Activated CD4-positive, alpha-beta memory T cell treated with anti-CD3 and anti-CD28 coated beads for 36 hours (primary cell): Measurements from ENCODE around the gene CLEC7A. TPM values are rescaled to one million over a fixed set of nuclear protein-coding genes. Genes with fewer than 3 reads are reported as not detected.

Experiments
- CTCF ChIA-PET: fragments of 350-600 bp; sonication (Branson Sonifier 250); formaldehyde crosslinking; loops from one replicate; lab custom pipeline; 2021; ENCODE audit warnings: antibody characterized with exemption, inconsistent platforms; lab: Charles Lee
- POLR2A ChIA-PET: fragments of 350-600 bp; sonication (Branson Sonifier 250); formaldehyde crosslinking; loops from one replicate; lab custom pipeline; 2021; ENCODE audit warnings: antibody characterized with exemption; lab: Charles Lee
- DNase-seq: peaks from one replicate; pipeline ENCODE4 v3.0.0-alpha.2; 2020
- H3K27ac Mint-ChIP-seq: one replicate; pipeline ENCODE4 v1.8.0; 2021; ENCODE audit warnings: mixed read lengths
- H3K27me3 Mint-ChIP-seq: one replicate; pipeline ENCODE4 v1.8.0; 2021; ENCODE audit warnings: mixed read lengths
- H3K36me3 Mint-ChIP-seq: one replicate; pipeline ENCODE4 v1.8.0; 2021; ENCODE audit warnings: mixed read lengths
- H3K4me1 Mint-ChIP-seq: one replicate; pipeline ENCODE4 v1.8.0; 2021; ENCODE audit warnings: low read depth, mixed read lengths
- H3K4me3 Mint-ChIP-seq: one replicate; pipeline ENCODE4 v1.8.0; 2021; ENCODE audit warnings: mild to moderate bottlenecking, mixed read lengths
- H3K9me3 Mint-ChIP-seq: one replicate; pipeline ENCODE4 v1.8.0; 2021; ENCODE audit warnings: mixed read lengths
- intact Hi-C: fragments of 100-400 bp; cut with micrococcal nuclease; formaldehyde crosslinking; loops from one replicate; pipeline ENCODE4 v1.15.1; 2023
- total RNA-seq, 2 experiments: library from RNA; stranded (reverse); gene quantifications; one replicate each; pipeline ENCODE4 v1.2.3, GENCODE V29; 2021

Gene CLEC7A
- total RNA-seq = not detected

DNA sequence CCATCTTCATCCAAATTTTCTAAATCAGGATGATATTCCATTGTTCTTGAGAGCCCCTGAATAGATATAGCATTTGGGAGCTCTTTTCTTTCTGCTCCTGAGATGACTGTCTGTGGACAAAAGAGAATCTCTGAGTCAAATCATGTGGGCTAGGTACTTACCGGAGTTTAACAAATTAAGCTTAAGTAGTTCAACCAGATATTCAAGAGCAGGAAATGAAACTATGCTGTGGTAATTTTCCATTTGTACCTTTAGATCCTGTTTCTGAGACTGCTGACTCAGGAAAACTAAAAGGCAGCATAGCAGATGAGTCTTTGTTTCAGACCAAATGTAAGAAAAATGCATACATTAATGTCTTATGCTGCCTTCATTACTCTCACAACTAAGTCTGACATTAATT, at the start of gene CLEC7A:
TSS of gene CLEC7A (minus strand) at position 158 of the 400 bp plus-strand sequence. CDS start at position 41, 117 bp downstream.
- peaks cover 6% of the 10 kb centered on the region for H3K27me3 Mint-ChIP-seq
- H3K9me3 Mint-ChIP-seq = no peaks in the 10 kb centered on the region
- H3K4me1 Mint-ChIP-seq = peaks cover 16% of the 10 kb centered on the region
- H3K4me3 Mint-ChIP-seq = no peak within 1 kb of the TSS
- no peak within 1 kb of the TSS for H3K27ac Mint-ChIP-seq
- no peaks in the 10 kb centered on the region for H3K36me3 Mint-ChIP-seq
- intact Hi-C loops = loop anchor here (1.0 kb wide), 1 partner anchor 18 kb away; no protein-coding TSS in a partner anchor
- ChIA-PET CTCF (interaction anchor here (0.5 to 1.9 kb wide), 7 partner anchors 10 to 380 kb away, joined by 3 to 10 read pairs (median 3); partner anchors contain the start of gene CLEC12B), POLR2A (no interaction called here)
- no peak for DNase-seq

DNA sequence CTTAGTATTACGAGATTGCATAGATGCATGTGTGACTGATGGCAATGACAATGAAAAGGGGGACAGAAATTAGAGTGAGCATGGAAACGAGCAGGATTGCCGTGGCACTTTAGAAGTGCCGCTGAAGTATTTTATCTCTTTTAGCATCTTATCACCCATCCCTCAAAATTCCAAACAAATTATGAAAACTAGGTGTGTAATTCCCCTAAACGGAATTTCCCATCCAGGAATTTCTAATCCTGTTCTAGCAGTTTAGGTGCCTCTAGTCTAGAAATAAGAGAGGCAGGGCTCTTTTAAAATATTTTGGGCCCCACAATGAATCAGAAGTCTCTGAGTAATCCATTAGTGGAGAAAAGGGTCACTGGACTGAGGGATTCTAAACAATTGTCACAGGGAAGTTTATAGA, 49.8 kb upstream of the CLEC7A start:
- H3K27ac Mint-ChIP-seq = no peak overlapping the region

DNA sequence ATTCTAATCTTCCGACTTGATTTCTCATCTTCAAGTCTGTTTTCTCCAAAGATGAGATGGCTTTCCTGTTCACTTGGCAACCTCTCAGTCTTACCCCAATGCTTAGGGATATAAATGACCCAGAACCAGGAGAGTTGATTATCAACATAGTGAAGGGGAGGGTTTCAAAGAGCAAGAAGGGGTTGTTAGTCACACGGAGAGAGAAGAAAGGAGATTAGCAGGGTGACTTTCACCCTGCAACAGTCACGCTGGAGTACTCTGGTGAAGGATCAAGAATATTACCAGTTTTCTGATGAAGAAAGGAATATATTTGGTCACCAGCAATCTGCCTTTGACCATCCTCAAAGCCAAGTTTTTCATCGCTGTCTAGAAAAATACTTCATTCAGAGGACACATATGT, 48.8 kb upstream of the CLEC7A start, which contains the start of gene TMEM52B:
TSS of gene TMEM52B (plus strand) at position 212 of the 400 bp plus-strand sequence. CDS start 543 bp downstream, outside the sequence.
- H3K4me3 Mint-ChIP-seq = no peak within 1 kb of the TSS
- DNase-seq = no peak
- H3K9me3 Mint-ChIP-seq = no peaks in the 10 kb centered on the region
- CTCF ChIA-PET = no interaction called here
- peaks cover 17% of the 10 kb centered on the region for H3K27me3 Mint-ChIP-seq
- POLR2A ChIA-PET = no interaction called here
- peaks cover 5% of the 10 kb centered on the region for H3K4me1 Mint-ChIP-seq
- H3K36me3 Mint-ChIP-seq = no peaks in the 10 kb centered on the region
- no peak within 1 kb of the TSS for H3K27ac Mint-ChIP-seq
- intact Hi-C loops = no loop called here

More for the DNA sequence above, 49.8 kb upstream of the CLEC7A start:
- ChIA-PET POLR2A (no interaction called here), CTCF (no interaction called here)
- no peak for DNase-seq
- intact Hi-C loops = no loop called here
- H3K27me3 Mint-ChIP-seq = peaks cover 20% of the 10 kb centered on the region
- no peaks in the 10 kb centered on the region for H3K36me3 Mint-ChIP-seq
- no peak overlapping the region for H3K4me3 Mint-ChIP-seq
- H3K9me3 Mint-ChIP-seq = no peaks in the 10 kb centered on the region
- peaks cover 5% of the 10 kb centered on the region for H3K4me1 Mint-ChIP-seq

DNA sequence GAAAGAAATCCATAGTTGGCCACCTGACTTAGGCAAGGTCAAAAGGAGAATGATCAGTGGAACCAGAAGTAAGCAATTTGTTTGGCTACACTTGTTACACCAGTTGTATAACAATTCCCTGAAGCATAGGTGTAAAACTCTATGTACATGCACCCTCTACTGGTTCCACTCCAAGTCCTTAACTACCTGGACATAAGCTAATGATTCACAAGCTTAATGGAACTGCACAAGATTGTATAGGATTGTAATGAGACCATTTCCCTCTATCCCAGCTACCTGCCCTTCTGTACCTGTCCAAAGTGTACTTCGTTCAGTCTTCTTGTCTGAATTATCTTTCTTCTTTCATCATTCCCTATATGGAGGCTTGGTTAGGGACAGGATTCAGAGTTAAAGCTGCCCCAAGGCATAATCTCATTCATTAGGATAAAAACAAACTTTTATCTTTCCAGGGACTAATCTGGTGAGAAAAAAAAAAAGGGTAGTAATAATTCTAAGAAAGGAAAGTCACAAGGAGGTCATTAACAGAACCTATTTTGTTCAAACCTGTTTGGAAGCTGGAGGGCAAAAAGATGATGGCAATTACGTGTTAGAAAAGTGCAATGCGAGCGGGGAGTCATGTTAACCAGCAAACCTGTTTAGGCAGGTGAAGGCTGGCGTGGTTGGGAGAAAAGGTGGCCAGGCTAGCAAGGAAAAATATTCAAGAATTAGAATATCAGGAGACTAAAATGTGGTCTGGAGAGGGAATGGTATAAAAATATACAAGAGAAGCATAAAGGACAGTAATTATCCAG, 46.0 kb upstream of the CLEC7A start:
- intact Hi-C loops = no loop called here
- no peak overlapping the region for H3K27ac Mint-ChIP-seq
- no peak overlapping the region for H3K4me3 Mint-ChIP-seq
- no peaks in the 10 kb centered on the region for H3K36me3 Mint-ChIP-seq
- DNase-seq = no peak
- H3K9me3 Mint-ChIP-seq = no peaks in the 10 kb centered on the region
- ChIA-PET CTCF (interaction anchor here (1.0 kb wide), 1 partner anchor 23 kb away, joined by 7 read pairs; no protein-coding TSS in a partner anchor), POLR2A (no interaction called here)
- H3K27me3 Mint-ChIP-seq = peaks cover 22% of the 10 kb centered on the region
- H3K4me1 Mint-ChIP-seq = no peaks in the 10 kb centered on the region

- DNase-seq = no peak
- POLR2A ChIA-PET = no interaction called here
Measured at GRCh38 chr12:10174986-10175614, 45.1 kb upstream of the CLEC7A start.

DNA sequence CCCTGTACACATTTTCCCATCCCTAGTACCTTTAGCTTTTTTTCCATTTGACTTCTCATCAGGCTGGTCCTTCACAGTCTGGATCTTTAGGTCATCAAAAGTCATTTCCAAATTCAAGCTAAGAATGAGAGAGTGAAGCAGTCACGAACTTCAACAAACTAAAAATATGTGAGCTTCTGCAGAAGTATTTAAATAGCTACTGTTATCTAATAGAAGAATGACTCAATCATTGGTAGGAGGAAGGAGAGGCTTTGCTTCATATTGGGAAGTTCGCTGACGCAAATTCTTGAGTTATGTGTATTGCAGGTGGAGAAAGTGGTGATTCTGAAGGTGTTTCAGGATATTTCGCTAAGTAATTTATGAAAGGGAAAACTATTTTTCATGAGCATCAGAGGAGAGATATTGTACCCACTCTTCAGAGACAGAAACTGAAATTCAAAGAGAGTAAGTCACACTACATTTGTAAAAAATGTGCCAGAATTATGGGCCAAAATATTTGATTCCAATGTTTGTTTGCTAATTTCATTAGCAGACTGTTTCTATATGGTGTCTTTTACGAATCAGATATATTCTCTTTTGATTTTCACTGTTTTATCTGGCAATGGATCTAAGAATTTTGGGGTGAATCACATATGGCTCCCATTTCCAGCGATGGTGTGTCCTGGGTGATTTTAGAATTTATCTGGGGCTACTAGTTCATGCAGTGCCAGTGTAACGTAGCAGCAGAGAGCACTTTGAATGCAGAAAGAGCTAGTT, 42.2 kb upstream of the CLEC7A start, which contains the start of gene OLR1:
TSS of gene OLR1 (minus strand) at position 160 of the 756 bp plus-strand sequence. CDS start at position 105, 55 bp downstream.
- no peaks in the 10 kb centered on the region for H3K4me1 Mint-ChIP-seq
- POLR2A ChIA-PET = no interaction called here

More at GRCh38 chr12:10174986-10175614, 45.1 kb upstream of the CLEC7A start:
- Mint-ChIP-seq H3K4me1 (no peaks in the 10 kb centered on the region), H3K36me3 (no peaks in the 10 kb centered on the region), H3K27ac (no peak overlapping the region), H3K9me3 (no peaks in the 10 kb centered on the region), H3K27me3 (peaks cover 21% of the 10 kb centered on the region), H3K4me3 (no peak overlapping the region)
- intact Hi-C loops = no loop called here
- CTCF ChIA-PET = no interaction called here

DNA sequence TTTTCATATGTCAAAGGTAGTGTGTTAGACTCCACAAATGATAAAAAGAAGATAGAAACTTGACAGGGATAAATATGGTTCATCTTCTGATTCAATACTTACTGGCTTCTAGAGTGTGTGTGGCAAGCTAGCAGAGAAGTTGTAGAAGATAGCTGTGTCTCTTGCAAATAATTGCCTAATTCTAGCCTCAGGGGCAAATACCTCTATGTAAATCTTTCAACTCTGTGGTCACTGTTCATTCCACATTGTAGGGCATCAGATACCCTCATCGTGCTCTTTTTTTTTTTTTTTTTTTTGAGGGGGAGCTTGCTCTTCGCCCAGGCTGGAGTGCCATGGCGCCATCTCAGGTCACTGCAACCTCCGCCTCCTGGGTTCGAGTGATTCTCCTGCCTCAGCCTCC, 40.2 kb upstream of the CLEC7A start:
- Mint-ChIP-seq H3K4me1 (no peaks in the 10 kb centered on the region), H3K36me3 (no peaks in the 10 kb centered on the region), H3K4me3 (no peak overlapping the region), H3K27me3 (peaks cover 13% of the 10 kb centered on the region), H3K27ac (no peak overlapping the region), H3K9me3 (no peaks in the 10 kb centered on the region)
- intact Hi-C loops = no loop called here
- ChIA-PET POLR2A (no interaction called here), CTCF (interaction anchor here (1.0 to 1.4 kb wide), 2 partner anchors 17 to 21 kb away, joined by 8 read pairs; no protein-coding TSS in a partner anchor)
- no peak for DNase-seq

More for the DNA sequence above, 42.2 kb upstream of the CLEC7A start, which contains the start of gene OLR1:
- DNase-seq = no peak
- no peak within 1 kb of the TSS for H3K27ac Mint-ChIP-seq
- no peaks in the 10 kb centered on the region for H3K9me3 Mint-ChIP-seq
- CTCF ChIA-PET = interaction anchor here (1.5 to 2.4 kb wide), 2 partner anchors 19 to 162 kb away, joined by 3 to 8 read pairs; no protein-coding TSS in a partner anchor
- peaks cover 17% of the 10 kb centered on the region for H3K27me3 Mint-ChIP-seq
- no peak within 1 kb of the TSS for H3K4me3 Mint-ChIP-seq
- H3K36me3 Mint-ChIP-seq = no peaks in the 10 kb centered on the region
- intact Hi-C loops = no loop called here

DNA sequence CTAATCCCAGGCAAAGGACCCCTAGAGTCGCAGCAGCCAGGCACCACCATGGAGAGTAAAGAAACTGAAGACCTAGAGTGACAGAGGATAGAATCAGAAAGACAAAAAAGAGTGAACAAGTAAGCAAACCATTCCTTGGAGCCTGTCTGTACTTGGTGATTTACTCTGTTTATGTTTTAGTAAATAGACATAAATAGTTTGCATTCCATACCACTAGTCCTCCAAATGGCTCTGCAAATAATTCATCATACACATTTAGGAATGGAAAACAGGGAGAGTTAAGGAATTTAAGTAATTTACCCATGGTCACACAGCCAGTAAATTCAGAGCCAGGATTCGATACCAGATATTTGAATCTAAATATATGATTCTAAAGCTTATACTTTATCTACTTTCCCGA, 39.1 kb upstream of the CLEC7A start:
- Mint-ChIP-seq H3K27me3 (peaks cover 11% of the 10 kb centered on the region), H3K36me3 (no peaks in the 10 kb centered on the region), H3K9me3 (no peaks in the 10 kb centered on the region), H3K4me1 (no peaks in the 10 kb centered on the region), H3K4me3 (no peak overlapping the region), H3K27ac (no peak overlapping the region)
- intact Hi-C loops = no loop called here
- ChIA-PET CTCF (interaction anchor here (1.0 kb wide), 1 partner anchor 16 kb away, joined by 8 read pairs; no protein-coding TSS in a partner anchor), POLR2A (interaction anchor here (0.7 kb wide), 1 partner anchor 238 kb away, joined by 3 read pairs; no protein-coding TSS in a partner anchor)
- no peak for DNase-seq

DNA sequence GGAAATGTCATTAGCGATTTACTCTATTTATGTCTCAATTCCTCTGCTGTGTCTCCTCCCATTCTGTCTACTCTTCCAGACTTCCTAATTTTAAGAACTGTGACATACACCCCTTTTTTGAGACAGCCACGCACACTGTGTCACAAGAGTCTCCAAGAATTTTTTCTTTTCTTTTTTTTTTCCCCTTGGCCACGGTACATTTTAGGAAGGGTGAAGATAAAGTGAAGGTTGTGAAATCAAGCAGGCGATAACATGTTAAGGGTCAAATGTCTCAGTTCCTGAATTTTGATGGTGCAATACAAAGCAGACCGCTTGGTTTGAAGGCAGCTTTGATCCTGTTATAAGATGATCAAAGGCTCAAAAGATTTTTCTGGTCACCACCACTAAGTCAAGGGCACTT, 37.6 kb upstream of the CLEC7A start:
- Mint-ChIP-seq H3K4me3 (no peak overlapping the region), H3K36me3 (no peaks in the 10 kb centered on the region), H3K4me1 (no peaks in the 10 kb centered on the region), H3K27me3 (peaks cover 10% of the 10 kb centered on the region), H3K27ac (no peak overlapping the region), H3K9me3 (no peaks in the 10 kb centered on the region)
- intact Hi-C loops = no loop called here
- ChIA-PET POLR2A (no interaction called here), CTCF (no interaction called here)
- no peak for DNase-seq

DNA sequence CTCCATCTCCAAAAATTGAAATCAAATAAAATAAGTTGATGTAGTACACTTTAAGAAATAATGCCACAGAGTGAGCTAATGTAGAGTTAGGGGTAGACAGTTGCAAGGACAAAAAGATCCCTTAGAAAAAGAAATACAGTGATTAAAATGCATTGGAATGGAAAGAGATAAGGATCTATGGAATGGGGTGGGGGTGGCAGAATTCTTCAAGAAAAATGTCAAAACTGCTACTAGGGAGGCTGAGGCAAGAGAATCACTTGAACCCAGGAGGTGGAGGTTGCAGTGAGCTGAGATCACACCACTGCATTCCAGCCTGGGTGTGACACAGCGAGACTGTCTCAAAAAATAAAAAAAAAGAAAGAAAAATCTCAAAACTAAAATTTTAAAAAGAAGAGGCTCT, 35.4 kb upstream of the CLEC7A start:
- ChIA-PET CTCF (interaction anchor here (1.4 kb wide), 1 partner anchor 12 kb away, joined by 3 read pairs; no protein-coding TSS in a partner anchor), POLR2A (no interaction called here)
- intact Hi-C loops = no loop called here

GRCh38 chr12:10163084-10163483, 33.1 kb upstream of the CLEC7A start:
- no peak overlapping the region for H3K27ac Mint-ChIP-seq
- no peaks in the 10 kb centered on the region for H3K9me3 Mint-ChIP-seq
- intact Hi-C loops = no loop called here
- POLR2A ChIA-PET = no interaction called here
- CTCF ChIA-PET = no interaction called here
- no peak for DNase-seq
- no peak overlapping the region for H3K4me3 Mint-ChIP-seq
- H3K4me1 Mint-ChIP-seq = no peaks in the 10 kb centered on the region
- H3K27me3 Mint-ChIP-seq = peaks cover 4% of the 10 kb centered on the region
- H3K36me3 Mint-ChIP-seq = no peaks in the 10 kb centered on the region

More for the DNA sequence above, 35.4 kb upstream of the CLEC7A start:
- Mint-ChIP-seq H3K36me3 (no peaks in the 10 kb centered on the region), H3K4me1 (no peaks in the 10 kb centered on the region), H3K9me3 (no peaks in the 10 kb centered on the region), H3K4me3 (no peak overlapping the region), H3K27ac (no peak overlapping the region), H3K27me3 (peaks cover 2% of the 10 kb centered on the region)
- no peak for DNase-seq
